Measurements from ENCODE around the gene ZBED6.
A peak's percentile ranks its signal among the peaks of the same experiment; 100 is the strongest.
"Not testable (repeated sequence)": the region's sequence is repeated elsewhere in the genome, so short reads cannot be mapped to it uniquely, and the experiment has no call there.

Gene ZBED6

GRCh38 chr1:203781962-203782361, 13.5 kb upstream of the ZBED6 start:
- no peak for DNase-seq (ENCODE audit: low spot score)

GRCh38 chr1:203789966-203790365, 5.5 kb upstream of the ZBED6 start:
- no peak for DNase-seq (ENCODE audit: low spot score)

- DNase-seq (ENCODE audit: low spot score), result no peak
Measured at GRCh38 chr1:203791498-203791897, 3.9 kb upstream of the ZBED6 start.

GRCh38 chr1:203792486-203792885, 2.9 kb upstream of the ZBED6 start:
- no peak for DNase-seq (ENCODE audit: low spot score)

GRCh38 chr1:203793561-203793960, 1.9 kb upstream of the ZBED6 start:
- not testable (repeated sequence) for DNase-seq (ENCODE audit: low spot score)

- no peak for DNase-seq (ENCODE audit: low spot score)
Measured at GRCh38 chr1:203794764-203795440, 521 bp upstream of the ZBED6 start.

GRCh38 chr1:203796236-203796605, 798 bp downstream of the ZBED6 start:
- peak; percentile 29 for DNase-seq (ENCODE audit: low spot score)

- DNase-seq (ENCODE audit: low spot score), result no peak
Measured at GRCh38 chr1:203797216-203797615, 1.8 kb downstream of the ZBED6 start.

GRCh38 chr1:203797948-203798655, 2.7 kb downstream of the ZBED6 start:
- no peak for DNase-seq (ENCODE audit: low spot score)

- DNase-seq (ENCODE audit: low spot score), result no peak
Measured at GRCh38 chr1:203799157-203799556, 3.7 kb downstream of the ZBED6 start.

- no peak for DNase-seq (ENCODE audit: low spot score)
Measured at GRCh38 chr1:203799971-203800370, 4.5 kb downstream of the ZBED6 start.

- DNase-seq (ENCODE audit: low spot score), result no peak
Measured at GRCh38 chr1:203805689-203806088, 10.3 kb downstream of the ZBED6 start.

GRCh38 chr1:203807196-203807595, 11.8 kb downstream of the ZBED6 start:
- DNase-seq (ENCODE audit: low spot score), result no peak

- no peak for DNase-seq (ENCODE audit: low spot score)
Measured at GRCh38 chr1:203813581-203814341, 18.3 kb downstream of the ZBED6 start.

GRCh38 chr1:203818399-203818798, 23.0 kb downstream of the ZBED6 start:
- DNase-seq (ENCODE audit: low spot score), result no peak

GRCh38 chr1:203823306-203823705, 27.9 kb downstream of the ZBED6 start:
- DNase-seq (ENCODE audit: low spot score), result no peak

- no peak for DNase-seq (ENCODE audit: low spot score)
Measured at GRCh38 chr1:203826175-203826574, 30.8 kb downstream of the ZBED6 start.

GRCh38 chr1:203828002-203828401, 32.6 kb downstream of the ZBED6 start:
- no peak for DNase-seq (ENCODE audit: low spot score)

GRCh38 chr1:203828503-203828902, 33.1 kb downstream of the ZBED6 start:
- no peak for DNase-seq (ENCODE audit: low spot score)

- not testable (repeated sequence) for DNase-seq (ENCODE audit: low spot score)
Measured at GRCh38 chr1:203829247-203829646, 33.8 kb downstream of the ZBED6 start.

- DNase-seq (ENCODE audit: low spot score), result no peak
Measured at GRCh38 chr1:203835476-203835875, 40.1 kb downstream of the ZBED6 start.

GRCh38 chr1:203839081-203839480, 43.7 kb downstream of the ZBED6 start:
- no peak for DNase-seq (ENCODE audit: low spot score)

GRCh38 chr1:203840208-203840808, 44.9 kb downstream of the ZBED6 start:
- no peak for DNase-seq (ENCODE audit: low spot score)
